HepG2 (cell line): Measurements from ENCODE around the gene TBC1D24. TPM values are rescaled to one million over a fixed set of nuclear protein-coding genes. Genes with fewer than 3 reads are reported as not detected.
A peak's percentile ranks its signal among the peaks of the same experiment; 100 is the strongest.

ENCODE experiments used
- ATAC-seq: fragments of 200-7000 bp; cut with Tn5 transposase; 3 replicates; pipeline ENCODE4 v1.9.1; 2020; ENCODE audit warnings: mild to moderate bottlenecking, moderate library complexity
- BruUV-seq: library from RNA; stranded (reverse); fragments of 400-500 nt; replicated peaks from 2 replicates; lab custom pipeline; 2021; lab: Mats Ljungman, UMichigan
- CTCF ChIA-PET: fragments of 300-600 bp; formaldehyde crosslinking; extraction: SDS; loops from one replicate; lab custom pipeline; 2021; ENCODE audit warnings: low total read pairs, inconsistent platforms, low intra/inter-chr PET ratio; lab: Yijun Ruan, JAX
- POLR2A ChIA-PET: fragments of 350-600 bp; sonication (Branson Sonifier 250); formaldehyde crosslinking; loops from one replicate; lab custom pipeline; 2020; ENCODE audit warnings: antibody characterized with exemption, inconsistent platforms; lab: Yijun Ruan, JAX
- DNase-seq: peaks from one replicate; pipeline ENCODE4 v3.0.0-alpha.2; 2015; ENCODE audit warnings: low spot score
- FAIRE-seq: peaks from 3 replicates; lab custom pipeline; 2011; peaks lifted over from hg19 to GRCh38; lab: Jason Lieb, UNC
- H2AFZ ChIP-seq: one replicate; pipeline ENCODE4 v1.6.1; 2011; ENCODE audit warnings: low read length, inconsistent platforms
- H3K27ac ChIP-seq: fragments of 300-600 bp; 3 replicates; pipeline ENCODE4 v1.8.0; 2011; ENCODE audit warnings: mixed run types, mild to moderate bottlenecking, mixed read lengths, low read length, inconsistent platforms; ENCODE audit not compliant: insufficient read depth; ENCODE audit errors: extremely low read length
- H3K27me3 ChIP-seq, 2 experiments: fragments of 200-600 bp in 1 of 2; 2 replicates in 1 of 2; 3 replicates in 1 of 2; pipeline versions ENCODE4 v1.6.0 to v1.8.0; 2011; ENCODE audit warnings: low read length in 2 of 2, mild to moderate bottlenecking in 2 of 2, moderate library complexity in 2 of 2, inconsistent platforms in 1 of 2; ENCODE audit not compliant: insufficient read depth in 2 of 2, control insufficient read depth in 1 of 2
- H3K36me3 ChIP-seq, 2 experiments: fragments of 200-600 bp in 1 of 2; replicated peaks in 1 of 2; 2 replicates in 1 of 2; 3 replicates in 1 of 2; pipeline versions ENCODE4 v1.5.1 to v1.8.0; 2011; ENCODE audit warnings: low read length in 2 of 2, inconsistent platforms in 1 of 2; ENCODE audit not compliant: insufficient read depth in 2 of 2, control insufficient read depth in 1 of 2
- H3K4me1 ChIP-seq: 2 replicates; pipeline ENCODE4 v1.5.1; 2012; ENCODE audit warnings: low read length, inconsistent platforms; ENCODE audit not compliant: insufficient read depth
- H3K4me2 ChIP-seq: 2 replicates; pipeline ENCODE4 v1.6.0; 2011; ENCODE audit warnings: low read depth, low read length, inconsistent platforms
- H3K4me3 ChIP-seq, 3 experiments: fragments of 200-600 bp in 1 of 3; sonication (generic), shearing (Covaris generic) in 1 of 3; replicated peaks in 1 of 3; 2 replicates each; pipeline ENCODE4 v1.5.1; 2011 to 2016; ENCODE audit warnings: low read length in 3 of 3, inconsistent platforms in 2 of 3, low read depth in 2 of 3, mild to moderate bottlenecking in 2 of 3, control low read depth in 1 of 3, mixed read lengths in 1 of 3; ENCODE audit not compliant: insufficient read depth in 1 of 3
- H3K79me2 ChIP-seq: one replicate; pipeline ENCODE4 v1.6.1; 2011; ENCODE audit warnings: low read length, inconsistent platforms; ENCODE audit not compliant: insufficient read depth
- H3K9ac ChIP-seq: 2 replicates; pipeline ENCODE4 v1.6.0; 2011; ENCODE audit warnings: mild to moderate bottlenecking, low read depth, low read length, inconsistent platforms; ENCODE audit not compliant: insufficient read depth
- H3K9me3 ChIP-seq: 2 replicates; pipeline ENCODE4 v1.5.1; 2012; ENCODE audit warnings: mild to moderate bottlenecking, low read length
- H4K20me1 ChIP-seq: 2 replicates; pipeline ENCODE4 v1.6.0; 2011; ENCODE audit warnings: inconsistent platforms, mild to moderate bottlenecking, low read length, moderate library complexity; ENCODE audit not compliant: insufficient read depth
- AGO2 ChIP-seq: fragments of 200-400 bp; formaldehyde crosslinking; optimal IDR thresholded peaks from 2 replicates; pipeline ENCODE3; 2017; ENCODE audit warnings: mild to moderate bottlenecking, low read depth, low read length, moderate library complexity
- CEBPG ChIP-seq: IDR thresholded peaks from 2 replicates; pipeline ENCODE4 v1.6.1; 2016
- GATAD2A ChIP-seq: IDR thresholded peaks from 2 replicates; pipeline ENCODE4 v1.6.1; 2016
- HNRNPL ChIP-seq: fragments of 200-400 bp; formaldehyde crosslinking; IDR thresholded peaks from 2 replicates; pipeline ENCODE4 v1.6.1; 2017; ENCODE audit warnings: mild to moderate bottlenecking, low read depth, low read length
- KMT2B ChIP-seq: IDR thresholded peaks from 2 replicates; pipeline ENCODE4 v1.6.1; 2016; ENCODE audit warnings: missing genetic modification reagents, missing compliant biosample characterization
- MTA1 ChIP-seq: sonication (generic); formaldehyde crosslinking; IDR thresholded peaks from 2 replicates; pipeline ENCODE4 v1.4.0; 2020; ENCODE audit warnings: missing genetic modification reagents, mild to moderate bottlenecking, borderline replicate concordance
- PREB ChIP-seq: sonication (generic); formaldehyde crosslinking; IDR thresholded peaks from 2 replicates; pipeline ENCODE4 v1.4.0; 2020; ENCODE audit warnings: missing genetic modification reagents
- SIN3A ChIP-seq: IDR thresholded peaks from 2 replicates; pipeline ENCODE4 v1.6.1; 2011; ENCODE audit warnings: low read depth, mild to moderate bottlenecking, control low read depth, low read length, borderline replicate concordance
- TRIM24 ChIP-seq: sonication (generic); formaldehyde crosslinking; IDR thresholded peaks from 2 replicates; pipeline ENCODE4 v1.8.0; 2022; ENCODE audit warnings: mild to moderate bottlenecking, missing genetic modification reagents
- ZBTB25 ChIP-seq: IDR thresholded peaks from 2 replicates; pipeline ENCODE4 v1.6.1; 2018; ENCODE audit warnings: missing genetic modification reagents
- ZBTB4 ChIP-seq: sonication (generic); formaldehyde crosslinking; IDR thresholded peaks from 2 replicates; pipeline ENCODE4 v1.4.0; 2020; ENCODE audit warnings: missing genetic modification reagents, mild to moderate bottlenecking, borderline replicate concordance
- ZFP36L2 ChIP-seq: sonication (generic); formaldehyde crosslinking; IDR thresholded peaks from 2 replicates; pipeline ENCODE4 v1.4.0; 2020; ENCODE audit warnings: missing genetic modification reagents
- ZNF343 ChIP-seq: sonication (generic); formaldehyde crosslinking; IDR thresholded peaks from 2 replicates; pipeline ENCODE4 v1.4.0; 2020; ENCODE audit warnings: mild to moderate bottlenecking, missing genetic modification reagents
- ZNF710 ChIP-seq: sonication (generic); formaldehyde crosslinking; IDR thresholded peaks from 2 replicates; pipeline ENCODE4 v1.5.0; 2020; ENCODE audit warnings: mild to moderate bottlenecking, missing genetic modification reagents, borderline replicate concordance
- ZNF792 ChIP-seq: IDR thresholded peaks from 2 replicates; pipeline ENCODE4 v1.6.1; 2016
- WGBS: methylation state at CpG from one replicate; pipeline ENCODE4 v1.1.6; 2017; ENCODE audit warnings: low lambda C conversion rate; 5-methylcytosine and 5-hydroxymethylcytosine counted together
- in situ Hi-C: cut with HindIII; loops from 2 replicates; pipeline ENCODE4 v1.10.0; 2017; ENCODE audit warnings: low pct_unique_long_range_greater_than_20kb; ENCODE audit not compliant: extremely low pct_ligation_motif_present
- intact Hi-C: fragments of 100-400 bp; cut with micrococcal nuclease; formaldehyde crosslinking; loops from one replicate; pipeline ENCODE4 v1.10.0; 2022; ENCODE audit not compliant: unreplicated experiment
- polyA plus RNA-seq, 8 experiments: library from polyadenylated mRNA; depleted of rRNA in 3 of 8; stranded (reverse) in 7 of 8; unstranded in 1 of 8; fragments of >200 nt; fragmentation: Illumina TruSeq in 4 of 8; extraction: Trizol in 4 of 8; gene quantifications; 2 replicates each; pipeline versions ENCODE4 v1.2.1 to v1.2.3, GENCODE V29; 2011 to 2016; ENCODE audit warnings: low read depth in 4 of 8, missing spikeins in 1 of 8, mixed read lengths in 1 of 8; ENCODE audit not compliant: insufficient read depth in 1 of 8
- total RNA-seq, 5 experiments: library from RNA; depleted of rRNA; stranded (reverse); fragments of >200 nt; fragmentation: Illumina TruSeq; extraction: Trizol; gene quantifications; 2 replicates each; pipeline ENCODE4 v1.2.3, GENCODE V29; 2016; ENCODE audit warnings: low read depth in 1 of 5

Gene TBC1D24
- total and polyA plus RNA-seq, 2 of the 13 experiments (the other 11 are each of a cell fraction or from before 2014, with no cell fraction given): 7.7 to 13.7 TPM

- TF ChIP-seq SIN3A (peak; percentile 78; the same call in 1 of the 2 replicates), ZNF792 (CRISPR knock-in tag) (peak; percentile 78)
Observed at GRCh38 chr16:2524339-2524938, 49.5 kb downstream of the TBC1D24 start (continued).

- Histone ChIP-seq H3K79me2 (peaks cover 35% of the 10 kb centered on the region), H3K27me3 (no peaks in the 10 kb centered on the region), H3K4me1 (peaks cover 70% of the 10 kb centered on the region), H3K4me3 (peak overlapping the region in 1 of 3 experiments; percentile 40; a peak in 2 of 6 replicates), H3K36me3 (peaks cover 14 to 46% of the 10 kb centered on the region in 2 experiments), H3K27ac (peak overlapping the region; percentile 67), H3K9me3 (no peaks in the 10 kb centered on the region), H2AFZ (no peak overlapping the region), H4K20me1 (no peaks in the 10 kb centered on the region), H3K4me2 (peak overlapping the region; percentile 66), H3K9ac (peak overlapping the region; percentile 49; the same call in 1 of the 2 replicates)
- WGBS: 96% methylated on average over 7 of the region's 8 CpGs
- POLR2A ChIA-PET: no interaction called here
- FAIRE-seq (no peak), ATAC-seq (no peak), DNase-seq (no peak)
- in situ Hi-C loops: no loop called here
- intact Hi-C loops: no loop called here
- BruUV-seq: no TSS peak
- CTCF ChIA-PET: no interaction called here
- TF ChIP-seq MTA1 (CRISPR knock-in tag): no peak
- no peak for TF ChIP-seq KMT2B (CRISPR knock-in tag)
- no peak for TF ChIP-seq TRIM24 (CRISPR knock-in tag)
- no peak for TF ChIP-seq ZNF343
- no peak for TF ChIP-seq GATAD2A (CRISPR knock-in tag)
- no peak for TF ChIP-seq ZBTB25 (CRISPR knock-in tag)
- TF ChIP-seq ZNF710 (CRISPR knock-in tag): no peak
- peak; percentile 49 for TF ChIP-seq AGO2
- TF ChIP-seq ZBTB4 (CRISPR knock-in tag): no peak
- TF ChIP-seq HNRNPL: peak; percentile 64; the same call in 1 of the 2 replicates
- TF ChIP-seq CEBPG: no peak
- no peak for TF ChIP-seq ZFP36L2 (CRISPR knock-in tag)
- no peak for TF ChIP-seq PREB (CRISPR knock-in tag)
Observed at GRCh38 chr16:2526135-2526534, 51.2 kb downstream of the TBC1D24 start.
